CD4-positive, alpha-beta T cell treated with Interleukin-21 for 1 hour (primary cell): ENCODE measurements around the gene ZSCAN4.

Experiments
- DNase-seq: peaks from one replicate; pipeline ENCODE4 v3.0.0-alpha.2; 2020

Gene ZSCAN4

GRCh38 chr19:57686727-57687126 lies 18.0 kb downstream of the ZSCAN4 start:
- DNase-seq, result no peak

- DNase-seq, result no peak
Observed at GRCh38 chr19:57687363-57688010, 18.8 kb downstream of the ZSCAN4 start.

DNA sequence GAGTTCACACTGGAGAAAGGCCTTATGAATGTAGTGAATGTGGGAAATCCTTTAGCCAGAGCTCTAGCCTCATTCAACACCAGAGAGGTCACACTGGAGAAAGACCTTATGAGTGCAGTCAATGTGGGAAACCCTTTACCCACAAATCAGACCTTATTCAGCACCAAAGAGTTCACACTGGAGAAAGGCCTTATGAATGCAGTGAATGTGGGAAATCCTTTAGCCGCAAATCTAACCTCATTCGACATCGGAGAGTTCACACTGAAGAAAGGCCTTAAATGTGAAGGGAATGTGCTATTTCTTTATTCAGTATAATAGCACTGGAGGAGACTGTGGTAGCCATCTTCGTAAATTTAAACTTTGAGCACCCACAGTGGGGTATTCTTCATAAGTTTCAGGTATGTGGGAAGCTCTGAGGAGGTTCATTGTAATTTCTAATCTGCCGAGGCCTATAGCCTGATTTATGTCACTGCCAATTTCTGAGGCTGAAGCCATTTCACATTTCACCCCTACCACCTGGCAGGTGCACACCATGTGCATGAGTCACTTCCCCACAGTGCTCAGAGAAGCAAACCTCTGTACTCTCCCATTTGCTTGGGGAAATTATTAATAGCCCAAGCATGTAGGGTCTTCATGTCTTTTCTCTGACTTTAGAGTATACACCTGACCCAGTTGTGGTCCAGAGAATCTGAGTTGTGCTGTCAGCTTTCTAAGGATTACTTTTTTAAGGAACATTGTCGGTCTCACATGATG lies 19.5 kb downstream of the ZSCAN4 start:
- DNase-seq, result no peak

DNA sequence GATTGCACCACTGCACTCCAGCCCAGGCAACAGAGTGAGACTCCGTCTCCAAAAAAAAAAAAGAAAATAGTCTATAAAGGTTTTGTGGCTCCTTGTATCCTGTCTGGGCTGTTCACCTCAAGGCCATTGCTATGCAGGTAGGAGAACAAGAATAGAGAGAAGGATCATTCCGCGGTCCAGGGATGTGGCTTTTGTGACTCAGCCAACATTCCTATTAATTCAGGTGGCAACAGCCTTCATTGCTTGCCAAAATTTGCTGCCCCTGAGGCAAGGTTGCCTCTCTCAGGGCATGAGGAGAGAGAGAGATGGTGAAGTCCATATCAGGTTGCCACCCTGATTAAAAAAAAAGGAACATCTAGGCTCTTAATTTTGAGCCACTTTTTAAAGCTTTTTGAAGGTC lies 21.0 kb downstream of the ZSCAN4 start:
- no peak for DNase-seq

DNA sequence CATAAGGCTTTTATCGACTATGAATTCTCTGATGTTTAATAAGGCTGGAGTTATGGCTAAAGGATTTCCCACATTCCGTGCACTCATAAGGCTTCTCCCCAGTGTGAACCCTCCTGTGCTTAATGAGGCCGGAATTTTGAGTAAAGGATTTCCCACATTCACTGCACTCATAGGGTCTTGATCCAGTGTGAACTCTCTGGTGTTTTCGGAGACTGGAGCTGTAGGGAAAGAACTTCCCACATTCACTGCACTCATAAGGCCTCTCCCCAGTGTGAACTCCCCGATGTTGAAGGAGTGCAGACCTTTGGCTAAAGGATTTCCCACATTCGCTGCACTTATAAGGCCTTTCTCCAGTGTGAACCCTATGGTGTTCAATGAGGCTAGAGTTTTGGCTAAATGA lies 32.9 kb downstream of the ZSCAN4 start:
- DNase-seq, result no peak

GRCh38 chr19:57706346-57706745 lies 37.6 kb downstream of the ZSCAN4 start:
- DNase-seq, result no peak

DNA sequence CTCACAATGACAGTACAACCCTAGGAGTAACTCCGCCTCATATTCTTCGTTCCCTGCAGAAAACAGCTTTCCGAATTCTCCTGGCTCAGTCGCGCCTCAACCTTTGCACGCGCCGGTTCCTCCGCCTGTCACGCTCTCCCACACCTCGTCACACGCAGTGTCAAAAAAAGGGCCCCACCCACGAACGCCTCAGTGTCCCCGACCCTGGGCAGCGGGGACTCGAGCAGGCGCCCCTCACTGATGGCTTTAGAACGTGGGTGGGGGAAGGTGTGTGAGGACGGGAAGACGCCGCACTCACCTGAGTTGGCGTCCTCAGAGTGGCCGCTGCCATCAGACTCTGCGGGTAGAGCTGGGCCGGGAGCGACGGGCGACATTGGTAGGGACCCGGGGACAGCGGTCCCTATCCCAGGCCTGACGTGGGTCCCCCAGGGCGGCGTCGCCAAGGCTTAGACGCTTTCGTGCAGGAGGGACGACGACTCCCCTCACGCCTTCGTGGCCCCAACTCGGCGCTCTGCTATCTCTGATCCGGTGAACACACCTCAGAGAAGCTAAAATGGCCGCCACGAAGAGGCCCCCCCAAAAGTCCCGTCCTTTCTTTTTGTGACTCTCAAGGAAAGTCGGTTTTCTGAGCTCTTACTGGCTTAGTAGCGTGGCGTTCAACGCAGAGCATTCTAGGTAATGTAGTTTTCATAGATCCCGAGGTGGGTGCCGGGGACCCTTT lies 40.1 kb downstream of the ZSCAN4 start, which contains the start of gene ZNF154:
TSS of gene ZNF154 (minus strand) at position 564 of the 721 bp plus-strand sequence. CDS start at position 331, 233 bp downstream.
- peak; percentile 82 for DNase-seq

DNA sequence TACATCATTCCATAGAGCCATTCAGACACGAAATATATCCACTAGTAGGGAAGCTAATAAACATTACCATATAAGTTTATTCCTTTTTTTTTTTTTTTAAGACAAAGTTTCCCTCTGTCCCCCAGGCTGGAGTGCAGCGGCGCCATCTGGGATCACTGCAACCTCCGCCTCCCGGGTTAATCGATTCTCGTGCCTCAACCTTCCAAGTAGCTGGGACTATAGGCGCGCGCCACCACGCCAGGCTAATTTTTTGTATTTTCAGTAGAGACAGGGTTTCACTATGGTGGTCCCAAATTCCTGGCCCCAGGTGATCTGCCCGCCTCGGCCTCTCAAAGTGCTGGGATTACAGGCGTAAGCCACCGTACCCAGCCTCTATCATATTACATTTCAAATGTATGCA lies 40.9 kb downstream of the ZSCAN4 start:
- DNase-seq, result no peak

DNA sequence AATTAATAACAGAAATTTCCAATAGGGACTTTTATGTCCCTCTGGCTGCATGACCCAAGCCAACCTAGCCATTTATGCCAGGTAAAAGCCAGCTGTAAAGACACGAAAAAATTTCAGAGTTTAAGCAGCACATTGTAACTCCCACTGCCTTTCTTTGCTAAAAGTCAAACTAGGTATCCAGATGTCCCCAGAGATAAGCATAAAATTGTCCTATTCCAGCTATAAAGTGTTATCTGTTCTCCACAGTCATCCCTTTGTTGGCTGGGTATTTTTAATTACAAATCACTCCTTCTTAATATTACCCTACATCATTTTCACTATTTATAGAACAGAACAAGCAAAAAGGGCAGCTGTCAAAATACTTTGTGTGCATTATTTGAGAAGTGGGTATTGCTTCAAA lies 43.5 kb downstream of the ZSCAN4 start:
- DNase-seq, result no peak

DNA sequence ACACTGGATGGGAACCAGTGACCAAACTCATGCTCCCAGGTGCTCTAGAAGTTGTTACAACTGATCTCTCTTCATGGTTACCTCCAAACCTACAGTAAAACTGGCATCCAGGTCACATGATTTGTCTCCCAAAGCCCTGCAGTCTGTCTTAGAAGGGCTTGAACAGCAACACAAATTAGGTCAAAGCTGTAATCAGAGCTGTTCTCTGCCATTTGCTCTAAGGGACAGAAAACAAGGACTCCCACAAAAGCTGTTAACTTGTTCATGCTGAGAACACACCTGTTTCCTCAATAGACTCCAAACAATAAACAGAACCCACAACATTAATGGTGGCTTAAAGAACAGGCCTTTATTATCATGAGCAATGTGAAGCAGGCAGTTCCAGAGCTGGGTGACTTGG lies 50.7 kb downstream of the ZSCAN4 start:
- DNase-seq, result no peak

DNA sequence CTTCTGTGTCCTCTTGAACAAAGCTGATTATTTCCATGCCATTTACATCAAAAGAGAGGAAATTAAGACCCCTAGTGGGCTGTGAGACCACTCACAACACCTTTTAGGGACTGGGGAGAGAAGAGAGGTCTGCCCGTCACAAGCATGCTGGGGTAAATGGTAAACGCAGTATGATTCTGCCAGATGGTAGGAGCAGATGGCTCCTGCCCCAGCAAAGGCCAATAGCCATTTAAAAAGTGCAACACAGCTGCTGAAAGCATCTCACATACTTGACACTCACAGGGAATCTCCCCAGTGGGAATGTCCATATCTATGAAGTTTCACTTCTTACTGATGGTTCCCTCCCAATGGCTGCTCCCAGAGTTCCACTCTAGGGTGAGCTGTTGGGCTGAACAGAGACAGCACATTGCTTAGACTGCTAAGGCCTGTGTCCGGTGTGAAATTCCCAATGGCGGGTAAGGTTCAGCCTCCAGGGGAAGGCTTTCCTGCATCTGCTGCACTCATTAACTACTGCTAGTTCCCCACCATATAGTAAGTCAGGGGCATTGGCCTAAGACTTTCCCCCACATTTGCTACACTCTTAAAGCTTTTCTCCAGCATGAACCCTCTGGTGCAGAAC lies 51.3 kb downstream of the ZSCAN4 start:
- no peak for DNase-seq

DNA sequence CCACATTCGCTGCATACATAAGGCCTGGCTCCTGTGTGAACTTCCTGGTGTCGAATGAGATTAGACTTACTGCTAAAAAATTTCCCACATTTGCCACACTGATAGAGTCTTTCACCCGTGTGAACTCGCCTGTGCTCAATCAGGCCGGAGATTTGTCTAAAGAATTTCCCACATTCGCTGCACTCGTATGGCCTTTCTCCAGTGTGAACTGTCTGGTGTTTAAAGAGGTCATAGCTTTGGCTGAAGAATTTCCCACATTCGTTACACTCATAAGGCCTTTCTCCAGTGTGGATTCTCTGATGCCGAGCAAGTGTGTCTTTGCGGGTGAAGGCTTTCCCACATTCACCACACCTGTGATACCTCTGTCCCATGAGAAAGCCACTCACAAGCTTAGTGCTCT lies 52.1 kb downstream of the ZSCAN4 start:
- no peak for DNase-seq
